ENCODE results near the gene FA2H. TPM values are rescaled to one million over a fixed set of nuclear protein-coding genes. Genes with fewer than 3 reads are reported as not detected.
A peak's percentile ranks its signal among the peaks of the same experiment; 100 is the strongest.

Gene FA2H
- total and polyA plus RNA-seq, 2 donors from 2014 or later = 4.2 to 10.3 TPM

GRCh38 chr16:74698222-74698621, 76.4 kb downstream of the FA2H start:
- no peaks in the 10 kb centered on the region for H3K36me3 ChIP-seq (ENCODE audit: control insufficient read depth in 2 of 3, insufficient read depth in 3 of 3, low read length in 3 of 3)
- H3K4me3 ChIP-seq (ENCODE audit: low read length in 3 of 3) = peak overlapping the region in 1 of 3 donors; percentile 29
- DNase-seq = no peak
- H3K27ac ChIP-seq (ENCODE audit: low read depth in 2 of 2, low read length in 2 of 2) = no peak overlapping the region
- no peak for TF ChIP-seq CTCF (IDR thresholded peaks at IDR 0.05; ENCODE audit: borderline replicate concordance, extremely low read depth, insufficient read depth)
- no peaks in the 10 kb centered on the region for H3K27me3 ChIP-seq (ENCODE audit: control insufficient read depth, insufficient read depth, low read length)
- no peak for FAIRE-seq
- intact Hi-C loops (cut with DNase I) = no loop called here
- H3K9me3 ChIP-seq (ENCODE audit: control insufficient read depth in 2 of 3, insufficient read depth in 1 of 3, low read length in 3 of 3) = no peaks in the 10 kb centered on the region
- H3K9ac ChIP-seq (ENCODE audit: low read length in 3 of 3) = no peak overlapping the region
- H3K4me1 ChIP-seq (ENCODE audit: control insufficient read depth in 2 of 3, insufficient read depth in 2 of 3, low read depth in 1 of 3, low read length in 3 of 3) = peaks cover 0 to 5% (median 0%) of the 10 kb centered on the region in 3 donors

GRCh38 chr16:74695450-74696422, 78.9 kb downstream of the FA2H start:
- H3K9me3 ChIP-seq (ENCODE audit: control insufficient read depth in 2 of 3, insufficient read depth in 1 of 3, low read length in 3 of 3) = no peaks in the 10 kb centered on the region
- peak overlapping the region; percentile 68 to 81 (median 78) for H3K4me3 ChIP-seq (ENCODE audit: low read length in 3 of 3)
- DNase-seq (peak; percentile 76 to 91 (median 83)), FAIRE-seq (no peak)
- H3K9ac ChIP-seq (ENCODE audit: low read length in 3 of 3) = peak overlapping the region in 2 of 3 donors; percentile 34 to 42
- H3K27ac ChIP-seq (ENCODE audit: low read depth in 2 of 2, low read length in 2 of 2) = no peak overlapping the region
- H3K36me3 ChIP-seq (ENCODE audit: control insufficient read depth in 2 of 3, insufficient read depth in 3 of 3, low read length in 3 of 3) = no peaks in the 10 kb centered on the region
- TF ChIP-seq CTCF (IDR thresholded peaks at IDR 0.05; ENCODE audit: borderline replicate concordance, extremely low read depth, insufficient read depth) = no peak
- H3K4me1 ChIP-seq (ENCODE audit: control insufficient read depth in 2 of 3, insufficient read depth in 2 of 3, low read depth in 1 of 3, low read length in 3 of 3) = peaks cover 0 to 3% (median 0%) of the 10 kb centered on the region in 3 donors
- H3K27me3 ChIP-seq (ENCODE audit: control insufficient read depth, insufficient read depth, low read length) = no peaks in the 10 kb centered on the region
- intact Hi-C loops (cut with DNase I) = no loop called here

GRCh38 chr16:74691093-74691855, 83.3 kb downstream of the FA2H start:
- TF ChIP-seq CTCF (IDR thresholded peaks at IDR 0.05; ENCODE audit: borderline replicate concordance, extremely low read depth, insufficient read depth) = no peak
- FAIRE-seq (no peak), DNase-seq (no peak)
- H3K27me3 ChIP-seq (ENCODE audit: control insufficient read depth, insufficient read depth, low read length) = no peaks in the 10 kb centered on the region
- no peaks in the 10 kb centered on the region for H3K36me3 ChIP-seq (ENCODE audit: control insufficient read depth in 2 of 3, insufficient read depth in 3 of 3, low read length in 3 of 3)
- no peak overlapping the region for H3K27ac ChIP-seq (ENCODE audit: low read depth in 2 of 2, low read length in 2 of 2)
- no peak overlapping the region for H3K4me3 ChIP-seq (ENCODE audit: low read length in 3 of 3)
- H3K9ac ChIP-seq (ENCODE audit: low read length in 3 of 3) = no peak overlapping the region
- H3K9me3 ChIP-seq (ENCODE audit: control insufficient read depth in 2 of 3, insufficient read depth in 1 of 3, low read length in 3 of 3) = no peaks in the 10 kb centered on the region
- intact Hi-C loops (cut with DNase I) = no loop called here
- H3K4me1 ChIP-seq (ENCODE audit: control insufficient read depth in 2 of 3, insufficient read depth in 2 of 3, low read depth in 1 of 3, low read length in 3 of 3) = no peaks in the 10 kb centered on the region

All from kidney (tissue), 14 donors.